Measurements from ENCODE around the gene PSME3IP1.

The PSME3IP1 gene

DNA sequence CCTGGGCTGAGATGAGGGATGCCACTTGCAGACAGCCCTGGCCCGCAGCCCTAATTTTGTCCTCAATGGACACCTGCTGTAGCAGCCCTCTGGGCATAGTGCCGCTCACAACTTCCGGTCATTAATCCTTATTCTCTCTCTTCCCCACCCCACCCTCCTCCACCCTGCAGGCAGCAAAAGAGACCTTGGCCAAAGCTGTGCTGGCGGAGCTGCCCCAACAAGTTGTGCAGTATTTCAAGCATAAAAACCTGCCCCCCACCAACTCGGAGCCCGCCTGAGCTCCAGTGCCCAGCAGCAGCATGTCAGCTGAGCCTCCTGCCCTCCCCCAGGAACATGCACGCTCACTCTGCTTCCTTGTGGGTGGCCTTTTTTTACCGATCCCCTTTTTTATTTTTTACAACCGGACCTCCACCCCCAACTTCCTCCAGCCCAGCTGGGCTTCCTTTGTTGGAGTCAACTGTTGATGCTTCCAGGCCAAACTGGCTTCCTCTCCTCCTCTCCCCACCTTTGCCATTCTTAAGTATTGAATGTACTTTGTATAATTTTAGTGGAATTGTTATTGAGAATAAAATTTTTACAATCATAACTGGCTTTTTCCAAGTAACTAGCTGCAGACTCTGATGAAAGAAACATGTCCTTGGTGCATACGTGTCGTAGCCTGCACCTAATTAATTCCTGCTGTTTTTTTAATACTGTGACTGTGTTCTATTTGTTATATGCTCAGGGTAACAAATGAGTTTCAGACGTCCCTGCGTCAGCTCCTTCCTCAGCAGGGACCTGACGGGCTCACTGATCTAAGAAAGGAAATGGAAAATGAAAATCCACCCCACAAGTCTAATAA lies 38.2 kb downstream of the PSME3IP1 start:
- Histone ChIP-seq H3K36me3 (replicated peaks) (peaks cover 7% of the 10 kb centered on the region), H3K27me3 (replicated peaks) (no peaks in the 10 kb centered on the region), H3K4me3 (ENCODE audit: low read depth, low read length) (no peak overlapping the region), H3K27ac (no peak overlapping the region)
- no peak for TF ChIP-seq CTCF (IDR thresholded peaks at IDR 0.05; ENCODE audit: low read depth, low read length, missing control alignments)
- no peak for DNase-seq
- in situ Hi-C loops (cut with HindIII; ENCODE audit: low pct_ligation_motif_present, low sequenced_read_pairs), result no loop called here

GRCh38 chr16:57146735-57147134 lies 39.1 kb downstream of the PSME3IP1 start:
- H3K27me3 ChIP-seq (replicated peaks), result no peaks in the 10 kb centered on the region
- no peak overlapping the region for H3K27ac ChIP-seq
- peak; percentile 54 for TF ChIP-seq CTCF (IDR thresholded peaks at IDR 0.05; ENCODE audit: low read depth, low read length, missing control alignments)
- DNase-seq, result no peak
- peaks cover 2% of the 10 kb centered on the region for H3K36me3 ChIP-seq (replicated peaks)
- no peak overlapping the region for H3K4me3 ChIP-seq (ENCODE audit: low read depth, low read length)
- in situ Hi-C loops (cut with HindIII; ENCODE audit: low pct_ligation_motif_present, low sequenced_read_pairs), result no loop called here

DNA sequence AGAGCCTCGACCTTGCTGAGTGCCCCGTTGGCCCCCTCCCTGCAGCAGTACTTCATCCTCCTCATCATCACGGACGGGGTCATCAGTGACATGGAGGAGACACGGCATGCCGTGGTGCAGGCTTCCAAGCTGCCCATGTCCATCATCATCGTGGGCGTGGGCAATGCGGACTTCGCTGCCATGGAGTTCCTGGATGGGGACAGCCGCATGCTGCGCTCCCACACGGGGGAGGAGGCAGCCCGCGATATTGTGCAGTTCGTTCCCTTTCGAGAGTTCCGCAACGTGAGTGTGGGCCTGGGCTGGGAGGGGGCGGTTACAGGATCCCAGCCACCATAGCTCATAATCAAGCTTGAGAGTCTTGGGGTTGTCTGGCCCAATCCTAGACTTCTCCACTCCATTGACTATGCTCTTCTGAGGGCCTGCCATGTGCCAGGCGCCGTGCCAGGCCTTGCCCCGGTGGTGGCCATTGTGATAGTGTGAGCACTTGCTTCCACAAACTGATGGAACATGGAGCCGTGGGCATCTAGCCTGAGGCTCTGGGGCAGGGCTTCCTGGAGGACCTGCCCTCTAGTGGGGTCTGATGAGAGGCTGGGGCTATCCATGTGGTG lies 39.7 kb downstream of the PSME3IP1 start:
- in situ Hi-C loops (cut with HindIII; ENCODE audit: low pct_ligation_motif_present, low sequenced_read_pairs), result no loop called here

GRCh38 chr16:57145046-57146021 lies 40.5 kb downstream of the PSME3IP1 start:
- Histone ChIP-seq H3K27me3 (replicated peaks) (no peaks in the 10 kb centered on the region), H3K4me3 (ENCODE audit: low read depth, low read length) (no peak overlapping the region), H3K27ac (no peak overlapping the region), H3K36me3 (replicated peaks) (peaks cover 2% of the 10 kb centered on the region)
- DNase-seq, result no peak
- in situ Hi-C loops (cut with HindIII; ENCODE audit: low pct_ligation_motif_present, low sequenced_read_pairs), result no loop called here
- TF ChIP-seq CTCF (IDR thresholded peaks at IDR 0.05; ENCODE audit: low read depth, low read length, missing control alignments), result no peak

More for the DNA sequence above, 39.7 kb downstream of the PSME3IP1 start:
- no peak for DNase-seq
- H3K4me3 ChIP-seq (ENCODE audit: low read depth, low read length), result no peak overlapping the region
- H3K27ac ChIP-seq, result no peak overlapping the region
- no peaks in the 10 kb centered on the region for H3K27me3 ChIP-seq (replicated peaks)
- H3K36me3 ChIP-seq (replicated peaks), result peaks cover 2% of the 10 kb centered on the region
- TF ChIP-seq CTCF (IDR thresholded peaks at IDR 0.05; ENCODE audit: low read depth, low read length, missing control alignments), result no peak

DNA sequence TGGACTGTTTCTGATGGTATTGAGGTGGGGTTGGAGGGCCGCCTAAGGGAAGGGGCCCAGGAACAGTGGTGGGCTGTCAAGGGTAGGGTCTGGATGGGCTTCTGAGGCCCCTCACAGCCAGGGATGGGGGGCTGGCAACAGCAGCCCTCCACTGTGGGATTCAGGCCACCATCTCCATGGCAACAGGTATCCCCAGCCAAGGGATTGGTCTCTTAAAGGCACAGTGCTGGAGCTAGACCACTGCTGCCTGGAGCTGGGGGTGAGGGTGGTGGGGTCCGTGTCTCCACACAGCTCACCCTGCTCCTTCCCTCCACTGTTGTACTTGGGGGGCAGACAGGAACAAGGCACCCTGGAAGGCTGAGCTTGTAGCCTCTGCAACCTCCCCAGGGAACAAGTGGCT lies 41.8 kb downstream of the PSME3IP1 start:
- in situ Hi-C loops (cut with HindIII; ENCODE audit: low pct_ligation_motif_present, low sequenced_read_pairs), result no loop called here
- H3K4me3 ChIP-seq (ENCODE audit: low read depth, low read length), result no peak overlapping the region
- H3K27ac ChIP-seq, result no peak overlapping the region
- no peak for DNase-seq
- TF ChIP-seq CTCF (IDR thresholded peaks at IDR 0.05; ENCODE audit: low read depth, low read length, missing control alignments), result no peak
- H3K36me3 ChIP-seq (replicated peaks), result no peaks in the 10 kb centered on the region
- H3K27me3 ChIP-seq (replicated peaks), result no peaks in the 10 kb centered on the region

All from brain microvascular endothelial cell (primary cell).